HG02852 (cell line): ENCODE measurements around the gene FHAD1.

ENCODE experiments used
- ATAC-seq: cut with Tn5 transposase; IDR thresholded peaks from one replicate; pipeline ENCODE4 v1.9.1; 2021; ENCODE audit warnings: mild to moderate bottlenecking, moderate library complexity; ENCODE audit not compliant: unreplicated experiment

FHAD1 gene

GRCh38 chr1:15390667-15391066 lies 143.6 kb downstream of the FHAD1 start:
- ATAC-seq, result no peak

GRCh38 chr1:15391366-15391765 lies 144.3 kb downstream of the FHAD1 start:
- no peak for ATAC-seq

- ATAC-seq, result no peak
These were observed 146.6 kb downstream of the FHAD1 start for GRCh38 chr1:15393475-15394257.

- no peak for ATAC-seq
These were observed 147.3 kb downstream of the FHAD1 start for GRCh38 chr1:15394258-15394690.

GRCh38 chr1:15397236-15397635 lies 150.2 kb downstream of the FHAD1 start:
- ATAC-seq, result no peak

GRCh38 chr1:15399710-15400109 lies 152.7 kb downstream of the FHAD1 start:
- ATAC-seq, result no peak

- ATAC-seq, result no peak
These were observed 153.6 kb downstream of the FHAD1 start for GRCh38 chr1:15400627-15401026.

- no peak for ATAC-seq
These were observed 154.5 kb downstream of the FHAD1 start for GRCh38 chr1:15401391-15402055.

GRCh38 chr1:15402809-15403450 lies 155.9 kb downstream of the FHAD1 start:
- ATAC-seq, result no peak

GRCh38 chr1:15403962-15404580 lies 157.0 kb downstream of the FHAD1 start:
- no peak for ATAC-seq

- ATAC-seq, result no peak
These were observed 158.3 kb downstream of the FHAD1 start for GRCh38 chr1:15405106-15405850.

- ATAC-seq, result no peak
These were observed 159.9 kb downstream of the FHAD1 start for GRCh38 chr1:15406614-15407559.

- ATAC-seq, result no peak
These were observed 160.6 kb downstream of the FHAD1 start for GRCh38 chr1:15407580-15407979.

- no peak for ATAC-seq
These were observed 161.9 kb downstream of the FHAD1 start for GRCh38 chr1:15408890-15409387.

GRCh38 chr1:15409388-15410222 lies 162.6 kb downstream of the FHAD1 start, which contains the start of gene EFHD2:
Gene EFHD2, plus strand, starts transcription at chr1:15409888. Its CDS starts 84 bp downstream, at chr1:15409972.
- ATAC-seq, result peak; percentile 81

- peak; percentile 6 for ATAC-seq
These were observed 163.3 kb downstream of the FHAD1 start for GRCh38 chr1:15410223-15410883.

- no peak for ATAC-seq
These were observed 163.8 kb downstream of the FHAD1 start for GRCh38 chr1:15410884-15411245.

GRCh38 chr1:15411593-15412137 lies 164.6 kb downstream of the FHAD1 start:
- ATAC-seq, result peak; percentile 36
